ENCODE data around the gene RNF7.
"Not testable (repeated sequence)": the region's sequence is repeated elsewhere in the genome, so short reads cannot be mapped to it uniquely, and the experiment has no call there.

Gene RNF7

GRCh38 chr3:141753399-141753798 is 15.3 kb downstream of the RNF7 start:
- TF ChIP-seq, protein P1, sequence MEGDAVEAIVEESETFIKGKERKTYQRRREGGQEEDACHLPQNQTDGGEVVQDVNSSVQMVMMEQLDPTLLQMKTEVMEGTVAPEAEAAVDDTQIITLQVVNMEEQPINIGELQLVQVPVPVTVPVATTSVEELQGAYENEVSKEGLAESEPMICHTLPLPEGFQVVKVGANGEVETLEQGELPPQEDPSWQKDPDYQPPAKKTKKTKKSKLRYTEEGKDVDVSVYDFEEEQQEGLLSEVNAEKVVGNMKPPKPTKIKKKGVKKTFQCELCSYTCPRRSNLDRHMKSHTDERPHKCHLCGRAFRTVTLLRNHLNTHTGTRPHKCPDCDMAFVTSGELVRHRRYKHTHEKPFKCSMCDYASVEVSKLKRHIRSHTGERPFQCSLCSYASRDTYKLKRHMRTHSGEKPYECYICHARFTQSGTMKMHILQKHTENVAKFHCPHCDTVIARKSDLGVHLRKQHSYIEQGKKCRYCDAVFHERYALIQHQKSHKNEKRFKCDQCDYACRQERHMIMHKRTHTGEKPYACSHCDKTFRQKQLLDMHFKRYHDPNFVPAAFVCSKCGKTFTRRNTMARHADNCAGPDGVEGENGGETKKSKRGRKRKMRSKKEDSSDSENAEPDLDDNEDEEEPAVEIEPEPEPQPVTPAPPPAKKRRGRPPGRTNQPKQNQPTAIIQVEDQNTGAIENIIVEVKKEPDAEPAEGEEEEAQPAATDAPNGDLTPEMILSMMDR (IDR thresholded peaks at IDR 0.05; ENCODE audit: poor library complexity, severe bottlenecking): no peak

GRCh38 chr3:141754032-141754431 is 15.9 kb downstream of the RNF7 start:
- TF ChIP-seq, protein P1 (IDR thresholded peaks at IDR 0.05; ENCODE audit: poor library complexity, severe bottlenecking): no peak
- Histone ChIP-seq H3K9me3 (ENCODE audit: severe bottlenecking) (no peaks in the 10 kb centered on the region), H3K4me3 (ENCODE audit: severe bottlenecking) (no peak overlapping the region), H3K36me3 (ENCODE audit: low read depth) (peaks cover 4% of the 10 kb centered on the region), H3K4me1 (ENCODE audit: insufficient read depth, poor library complexity, severe bottlenecking) (no peaks in the 10 kb centered on the region), H3K27me3 (ENCODE audit: insufficient read depth, poor library complexity, severe bottlenecking) (no peaks in the 10 kb centered on the region), H3K27ac (ENCODE audit: poor library complexity, severe bottlenecking) (no peak overlapping the region)
- no peak for ATAC-seq (ENCODE audit: low read depth)
- DNase-seq (ENCODE audit: low spot score): no peak

More at GRCh38 chr3:141753399-141753798, 15.3 kb downstream of the RNF7 start:
- Histone ChIP-seq H3K36me3 (ENCODE audit: low read depth) (peaks cover 11% of the 10 kb centered on the region), H3K27ac (ENCODE audit: poor library complexity, severe bottlenecking) (no peak overlapping the region), H3K4me1 (ENCODE audit: insufficient read depth, poor library complexity, severe bottlenecking) (no peaks in the 10 kb centered on the region), H3K27me3 (ENCODE audit: insufficient read depth, poor library complexity, severe bottlenecking) (no peaks in the 10 kb centered on the region), H3K9me3 (ENCODE audit: severe bottlenecking) (no peaks in the 10 kb centered on the region), H3K4me3 (ENCODE audit: severe bottlenecking) (no peak overlapping the region)
- DNase-seq (ENCODE audit: low spot score) (no peak), ATAC-seq (ENCODE audit: low read depth) (no peak; the same call in 2 of the 3 replicates)

DNA sequence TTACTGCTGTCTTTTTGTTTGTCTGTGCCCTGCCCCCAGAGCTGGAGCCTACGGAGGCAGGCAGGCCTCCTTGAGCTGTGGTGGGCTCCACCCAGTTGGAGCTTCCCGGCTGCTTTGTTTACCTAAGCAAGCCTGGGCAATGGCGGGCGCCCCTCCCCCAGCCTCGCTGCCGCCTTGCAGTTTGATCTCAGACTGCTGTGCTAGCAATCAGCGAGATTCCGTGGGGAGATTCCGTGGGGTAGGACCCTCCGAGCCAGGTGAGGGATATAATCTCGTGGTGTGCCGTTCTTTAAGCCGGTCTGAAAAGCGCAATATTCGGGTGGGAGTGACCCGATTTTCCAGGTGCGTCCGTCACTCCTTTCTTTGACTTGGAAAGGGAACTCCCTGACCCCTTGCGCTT is 24.5 kb downstream of the RNF7 start:
- not testable (repeated sequence) for H3K4me1 ChIP-seq (ENCODE audit: insufficient read depth, poor library complexity, severe bottlenecking); ATAC-seq (ENCODE audit: low read depth); H3K27me3 ChIP-seq (ENCODE audit: insufficient read depth, poor library complexity, severe bottlenecking); DNase-seq (ENCODE audit: low spot score); H3K36me3 ChIP-seq (ENCODE audit: low read depth); H3K9me3 ChIP-seq (ENCODE audit: severe bottlenecking); H3K27ac ChIP-seq (ENCODE audit: poor library complexity, severe bottlenecking); H3K4me3 ChIP-seq (ENCODE audit: severe bottlenecking)

DNA sequence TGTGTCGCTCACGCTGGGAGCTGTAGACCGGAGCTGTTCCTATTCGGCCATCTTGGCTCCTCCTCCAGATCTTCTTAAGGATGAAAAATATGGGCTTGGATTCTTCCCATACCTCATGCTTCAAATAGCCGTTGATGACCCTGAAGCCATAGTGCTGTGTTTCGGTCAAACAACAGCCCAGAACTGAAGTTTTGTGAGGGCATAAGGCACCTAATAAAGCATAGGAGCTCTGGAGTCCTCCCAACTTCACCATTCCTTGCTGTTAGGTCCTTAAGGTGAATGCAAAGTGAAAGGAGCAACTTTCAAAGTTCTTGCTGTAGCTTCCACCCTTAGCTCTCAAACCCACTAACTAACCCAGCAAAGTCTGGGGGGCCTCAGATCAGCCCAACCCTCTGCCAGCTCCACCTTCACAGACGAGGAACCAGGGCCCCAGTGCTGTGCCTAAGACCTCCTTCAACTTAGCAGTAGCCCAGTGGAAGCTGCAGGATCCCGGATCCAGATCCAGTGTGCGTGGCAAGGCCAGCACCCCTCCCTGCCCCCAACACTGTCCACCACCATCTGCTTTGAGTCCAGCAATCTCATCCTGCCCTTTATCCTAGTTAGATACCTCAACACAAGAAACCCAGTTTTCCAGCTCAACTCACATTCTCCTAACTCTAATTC is 25.1 kb downstream of the RNF7 start, which contains the start of gene GRK7:
Gene GRK7, plus strand, starts transcription at position 321 of the 663 bp plus-strand sequence. CDS start 14,877 bp downstream, outside the sequence.
- no peak for ATAC-seq (ENCODE audit: low read depth)
- Histone ChIP-seq H3K27me3 (ENCODE audit: insufficient read depth, poor library complexity, severe bottlenecking) (no peaks in the 10 kb centered on the region), H3K9me3 (ENCODE audit: severe bottlenecking) (no peaks in the 10 kb centered on the region), H3K4me3 (ENCODE audit: severe bottlenecking) (no peak within 1 kb of the TSS), H3K36me3 (ENCODE audit: low read depth) (no peaks in the 10 kb centered on the region), H3K4me1 (ENCODE audit: insufficient read depth, poor library complexity, severe bottlenecking) (no peaks in the 10 kb centered on the region), H3K27ac (ENCODE audit: poor library complexity, severe bottlenecking) (no peak within 1 kb of the TSS)
- TF ChIP-seq, protein P1 (IDR thresholded peaks at IDR 0.05; ENCODE audit: poor library complexity, severe bottlenecking): no peak
- DNase-seq (ENCODE audit: low spot score): no peak

GRCh38 chr3:141764045-141764444 is 25.9 kb downstream of the RNF7 start:
- no peaks in the 10 kb centered on the region for H3K27me3 ChIP-seq (ENCODE audit: insufficient read depth, poor library complexity, severe bottlenecking)
- no peaks in the 10 kb centered on the region for H3K36me3 ChIP-seq (ENCODE audit: low read depth)
- DNase-seq (ENCODE audit: low spot score): no peak
- no peak overlapping the region for H3K27ac ChIP-seq (ENCODE audit: poor library complexity, severe bottlenecking)
- no peaks in the 10 kb centered on the region for H3K4me1 ChIP-seq (ENCODE audit: insufficient read depth, poor library complexity, severe bottlenecking)
- ATAC-seq (ENCODE audit: low read depth): no peak
- no peak overlapping the region for H3K4me3 ChIP-seq (ENCODE audit: severe bottlenecking)
- H3K9me3 ChIP-seq (ENCODE audit: severe bottlenecking): no peaks in the 10 kb centered on the region
- TF ChIP-seq, protein P1 (IDR thresholded peaks at IDR 0.05; ENCODE audit: poor library complexity, severe bottlenecking): no peak
